WTC11 (cell line): ENCODE results near the gene PKD2L1. TPM values are rescaled to one million over a fixed set of nuclear protein-coding genes. Genes with fewer than 3 reads are reported as not detected.

ENCODE experiments used
- ATAC-seq: fragments of 200-7000 bp; cut with Tn5 transposase; 2 replicates; pipeline ENCODE4 v1.10.0; 2021; ENCODE audit warnings: mild to moderate bottlenecking, moderate library complexity
- CTCF ChIA-PET: fragments of 300-600 bp; sonication (Branson Sonifier 250); formaldehyde crosslinking; loops from one replicate; lab custom pipeline; 2021; ENCODE audit warnings: antibody characterized with exemption; lab: Charles Lee
- POLR2A ChIA-PET: fragments of 350-600 bp; sonication (Branson Sonifier 250); formaldehyde crosslinking; loops from one replicate; lab custom pipeline; 2021; ENCODE audit warnings: antibody characterized with exemption; lab: Charles Lee
- DNase-seq: peaks from one replicate; pipeline ENCODE4 v3.0.0; 2021; ENCODE audit warnings: low spot score
- H3K27ac Mint-ChIP-seq: 2 replicates; pipeline ENCODE4 v1.8.0; 2021; ENCODE audit warnings: mixed read lengths
- H3K27me3 Mint-ChIP-seq: 2 replicates; pipeline ENCODE4 v1.8.0; 2021; ENCODE audit warnings: low read depth, mild to moderate bottlenecking, moderate library complexity, mixed read lengths
- H3K36me3 Mint-ChIP-seq: 2 replicates; pipeline ENCODE4 v1.8.0; 2021; ENCODE audit warnings: mixed read lengths
- H3K4me1 Mint-ChIP-seq: 2 replicates; pipeline ENCODE4 v1.8.0; 2022; ENCODE audit warnings: mixed read lengths
- H3K4me3 Mint-ChIP-seq: 2 replicates; pipeline ENCODE4 v1.8.0; 2021; ENCODE audit warnings: mild to moderate bottlenecking, moderate library complexity, mixed read lengths
- H3K9me3 Mint-ChIP-seq: 2 replicates; pipeline ENCODE4 v1.8.0; 2021; ENCODE audit warnings: mixed read lengths
- EMX1 ChIP-seq: fragments of 250-450 bp; sonication (Bioruptor Pico); IDR thresholded peaks from 2 replicates; pipeline ENCODE4 v1.8.0; 2021; ENCODE audit warnings: mild to moderate bottlenecking
- JAZF1 ChIP-seq: fragments of 250-450 bp; sonication (Bioruptor Pico); IDR thresholded peaks from 2 replicates; pipeline ENCODE4 v1.9.0; 2021; ENCODE audit warnings: moderate library complexity, mild to moderate bottlenecking, inconsistent platforms
- NR3C1 ChIP-seq: sonication (generic); formaldehyde crosslinking; conservative IDR thresholded peaks from 2 replicates; pipeline ENCODE4 v1.8.1; 2023; ENCODE audit warnings: low read depth, mild to moderate bottlenecking, missing genetic modification reagents
- RELA ChIP-seq: sonication (generic); formaldehyde crosslinking; IDR thresholded peaks from 2 replicates; pipeline ENCODE4 v1.8.1; 2022; ENCODE audit warnings: missing genetic modification reagents, mild to moderate bottlenecking, borderline replicate concordance
- ZNF317 ChIP-seq: sonication (generic); formaldehyde crosslinking; IDR thresholded peaks from 2 replicates; pipeline ENCODE4 v1.8.1; 2023; ENCODE audit warnings: low read depth, mild to moderate bottlenecking, moderate library complexity, missing genetic modification reagents, borderline replicate concordance
- ZNF423 ChIP-seq: fragments of 250-450 bp; sonication (Bioruptor Pico); IDR thresholded peaks from 2 replicates; pipeline ENCODE4 v2.1.2; 2022; ENCODE audit warnings: mild to moderate bottlenecking, moderate library complexity
- ZNF671 ChIP-seq: fragments of 250-450 bp; sonication (Bioruptor Pico); IDR thresholded peaks from 2 replicates; pipeline ENCODE4 v1.8.0; 2021; ENCODE audit warnings: mild to moderate bottlenecking
- total RNA-seq: library from RNA; stranded (reverse); gene quantifications from 3 replicates; pipeline ENCODE4 v1.2.3, GENCODE V29; 2021
- TF ChIP-seq, protein P1 (sequence below): fragments of 250-450 bp; sonication (Bioruptor Pico); IDR thresholded peaks from 2 replicates; pipeline ENCODE4 v1.9.0; 2021; ENCODE audit warnings: mild to moderate bottlenecking
- TF ChIP-seq, protein P2 (sequence below): sonication (generic); formaldehyde crosslinking; IDR thresholded peaks from 2 replicates; pipeline ENCODE4 v1.8.0; 2023; ENCODE audit warnings: mild to moderate bottlenecking, missing genetic modification reagents
- TF ChIP-seq, protein P3 (sequence below): sonication (generic); formaldehyde crosslinking; IDR thresholded peaks from 2 replicates; pipeline ENCODE4 v1.8.0; 2023; ENCODE audit warnings: missing genetic modification reagents
- TF ChIP-seq, protein P4 (sequence below): sonication (generic); formaldehyde crosslinking; IDR thresholded peaks from 2 replicates; pipeline ENCODE4 v1.8.1; 2023; ENCODE audit warnings: mild to moderate bottlenecking, missing genetic modification reagents, moderate library complexity
- TF ChIP-seq, protein P5 (sequence below): sonication (generic); formaldehyde crosslinking; IDR thresholded peaks from 2 replicates; pipeline ENCODE4 v1.8.1; 2023; ENCODE audit warnings: mild to moderate bottlenecking, missing genetic modification reagents
- TF ChIP-seq, protein P6 (sequence below): sonication (generic); formaldehyde crosslinking; IDR thresholded peaks from 2 replicates; pipeline ENCODE4 v1.8.0; 2022; ENCODE audit warnings: mild to moderate bottlenecking, missing genetic modification reagents

PKD2L1 gene
- total RNA-seq, 1 experiment from 2014 or later = not detected

DNA sequence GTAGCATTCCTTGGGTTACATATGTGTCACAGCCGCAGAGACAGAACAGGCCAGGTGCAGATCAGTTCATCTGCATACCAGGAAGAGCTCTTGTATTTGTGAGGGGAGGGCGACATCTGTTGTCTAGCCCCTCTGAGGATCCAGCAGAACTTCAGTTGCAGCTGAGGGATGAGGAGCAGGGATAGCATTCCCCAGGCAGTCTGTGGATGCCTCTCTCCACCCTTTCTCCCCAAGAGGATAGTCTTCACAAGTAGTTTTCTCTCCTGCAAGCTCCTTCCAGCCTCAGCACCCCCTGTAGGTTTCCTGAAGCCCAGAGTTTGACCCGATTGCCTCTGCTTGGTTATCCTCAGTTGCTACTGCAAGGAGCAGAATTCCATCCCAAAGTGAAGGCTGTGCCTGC is 19.6 kb upstream of the PKD2L1 start:
- POLR2A ChIA-PET = interaction anchor here (5.5 kb wide), 1 partner anchor 24 kb away, joined by 104 read pairs; no protein-coding TSS in a partner anchor
- H3K27me3 Mint-ChIP-seq = no peaks in the 10 kb centered on the region
- H3K27ac Mint-ChIP-seq = peak overlapping the region; percentile 92
- TF ChIP-seq ZNF317 (no peak), RELA (CRISPR knock-in tag) (no peak), ZNF423 (CRISPR knock-in tag) (no peak), JAZF1 (no peak), EMX1 (CRISPR knock-in tag) (no peak), ZNF671 (CRISPR knock-in tag) (no peak), NR3C1 (no peak)
- TF ChIP-seq, protein P1, sequence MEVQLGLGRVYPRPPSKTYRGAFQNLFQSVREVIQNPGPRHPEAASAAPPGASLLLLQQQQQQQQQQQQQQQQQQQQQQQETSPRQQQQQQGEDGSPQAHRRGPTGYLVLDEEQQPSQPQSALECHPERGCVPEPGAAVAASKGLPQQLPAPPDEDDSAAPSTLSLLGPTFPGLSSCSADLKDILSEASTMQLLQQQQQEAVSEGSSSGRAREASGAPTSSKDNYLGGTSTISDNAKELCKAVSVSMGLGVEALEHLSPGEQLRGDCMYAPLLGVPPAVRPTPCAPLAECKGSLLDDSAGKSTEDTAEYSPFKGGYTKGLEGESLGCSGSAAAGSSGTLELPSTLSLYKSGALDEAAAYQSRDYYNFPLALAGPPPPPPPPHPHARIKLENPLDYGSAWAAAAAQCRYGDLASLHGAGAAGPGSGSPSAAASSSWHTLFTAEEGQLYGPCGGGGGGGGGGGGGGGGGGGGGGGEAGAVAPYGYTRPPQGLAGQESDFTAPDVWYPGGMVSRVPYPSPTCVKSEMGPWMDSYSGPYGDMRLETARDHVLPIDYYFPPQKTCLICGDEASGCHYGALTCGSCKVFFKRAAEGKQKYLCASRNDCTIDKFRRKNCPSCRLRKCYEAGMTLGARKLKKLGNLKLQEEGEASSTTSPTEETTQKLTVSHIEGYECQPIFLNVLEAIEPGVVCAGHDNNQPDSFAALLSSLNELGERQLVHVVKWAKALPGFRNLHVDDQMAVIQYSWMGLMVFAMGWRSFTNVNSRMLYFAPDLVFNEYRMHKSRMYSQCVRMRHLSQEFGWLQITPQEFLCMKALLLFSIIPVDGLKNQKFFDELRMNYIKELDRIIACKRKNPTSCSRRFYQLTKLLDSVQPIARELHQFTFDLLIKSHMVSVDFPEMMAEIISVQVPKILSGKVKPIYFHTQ (CRISPR knock-in tag) = no peak
- TF ChIP-seq, protein P2, sequence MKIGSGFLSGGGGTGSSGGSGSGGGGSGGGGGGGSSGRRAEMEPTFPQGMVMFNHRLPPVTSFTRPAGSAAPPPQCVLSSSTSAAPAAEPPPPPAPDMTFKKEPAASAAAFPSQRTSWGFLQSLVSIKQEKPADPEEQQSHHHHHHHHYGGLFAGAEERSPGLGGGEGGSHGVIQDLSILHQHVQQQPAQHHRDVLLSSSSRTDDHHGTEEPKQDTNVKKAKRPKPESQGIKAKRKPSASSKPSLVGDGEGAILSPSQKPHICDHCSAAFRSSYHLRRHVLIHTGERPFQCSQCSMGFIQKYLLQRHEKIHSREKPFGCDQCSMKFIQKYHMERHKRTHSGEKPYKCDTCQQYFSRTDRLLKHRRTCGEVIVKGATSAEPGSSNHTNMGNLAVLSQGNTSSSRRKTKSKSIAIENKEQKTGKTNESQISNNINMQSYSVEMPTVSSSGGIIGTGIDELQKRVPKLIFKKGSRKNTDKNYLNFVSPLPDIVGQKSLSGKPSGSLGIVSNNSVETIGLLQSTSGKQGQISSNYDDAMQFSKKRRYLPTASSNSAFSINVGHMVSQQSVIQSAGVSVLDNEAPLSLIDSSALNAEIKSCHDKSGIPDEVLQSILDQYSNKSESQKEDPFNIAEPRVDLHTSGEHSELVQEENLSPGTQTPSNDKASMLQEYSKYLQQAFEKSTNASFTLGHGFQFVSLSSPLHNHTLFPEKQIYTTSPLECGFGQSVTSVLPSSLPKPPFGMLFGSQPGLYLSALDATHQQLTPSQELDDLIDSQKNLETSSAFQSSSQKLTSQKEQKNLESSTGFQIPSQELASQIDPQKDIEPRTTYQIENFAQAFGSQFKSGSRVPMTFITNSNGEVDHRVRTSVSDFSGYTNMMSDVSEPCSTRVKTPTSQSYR (CRISPR knock-in tag) = no peak
- TF ChIP-seq, protein P3, sequence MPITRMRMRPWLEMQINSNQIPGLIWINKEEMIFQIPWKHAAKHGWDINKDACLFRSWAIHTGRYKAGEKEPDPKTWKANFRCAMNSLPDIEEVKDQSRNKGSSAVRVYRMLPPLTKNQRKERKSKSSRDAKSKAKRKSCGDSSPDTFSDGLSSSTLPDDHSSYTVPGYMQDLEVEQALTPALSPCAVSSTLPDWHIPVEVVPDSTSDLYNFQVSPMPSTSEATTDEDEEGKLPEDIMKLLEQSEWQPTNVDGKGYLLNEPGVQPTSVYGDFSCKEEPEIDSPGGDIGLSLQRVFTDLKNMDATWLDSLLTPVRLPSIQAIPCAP = no peak
- TF ChIP-seq, protein P4, sequence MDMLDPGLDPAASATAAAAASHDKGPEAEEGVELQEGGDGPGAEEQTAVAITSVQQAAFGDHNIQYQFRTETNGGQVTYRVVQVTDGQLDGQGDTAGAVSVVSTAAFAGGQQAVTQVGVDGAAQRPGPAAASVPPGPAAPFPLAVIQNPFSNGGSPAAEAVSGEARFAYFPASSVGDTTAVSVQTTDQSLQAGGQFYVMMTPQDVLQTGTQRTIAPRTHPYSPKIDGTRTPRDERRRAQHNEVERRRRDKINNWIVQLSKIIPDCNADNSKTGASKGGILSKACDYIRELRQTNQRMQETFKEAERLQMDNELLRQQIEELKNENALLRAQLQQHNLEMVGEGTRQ (CRISPR knock-in tag) = no peak
- peaks cover 71% of the 10 kb centered on the region for H3K36me3 Mint-ChIP-seq
- peaks cover 70% of the 10 kb centered on the region for H3K4me1 Mint-ChIP-seq
- no peaks in the 10 kb centered on the region for H3K9me3 Mint-ChIP-seq
- DNase-seq = no peak
- CTCF ChIA-PET = interaction anchor here (0.6 to 1.9 kb wide), 10 partner anchors 10 to 169 kb away, joined by 3 to 11 read pairs (median 4); no protein-coding TSS in a partner anchor
- no peak for ATAC-seq
- peak overlapping the region; percentile 96 for H3K4me3 Mint-ChIP-seq

DNA sequence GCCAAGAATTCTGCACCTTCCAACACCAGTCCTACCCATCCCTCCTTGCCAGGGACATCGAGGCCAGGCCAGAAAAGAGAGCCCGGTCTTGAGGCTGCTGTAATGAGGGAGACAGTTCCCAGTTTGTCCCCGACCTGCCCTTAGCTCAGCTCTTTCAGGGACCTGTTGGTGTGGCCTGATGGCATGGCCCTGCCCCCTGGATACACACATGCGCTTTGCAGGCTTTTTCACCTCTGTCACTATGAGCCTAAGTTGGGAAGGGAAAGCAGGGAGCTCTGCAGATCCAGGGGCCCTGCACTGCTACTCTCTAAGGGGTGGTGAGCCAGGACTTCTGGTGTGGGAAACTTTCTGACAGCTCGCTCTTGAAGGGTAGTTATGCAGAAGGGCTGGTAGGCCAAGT is 19.1 kb upstream of the PKD2L1 start:
- no peak for ATAC-seq
- Mint-ChIP-seq H3K36me3 (peaks cover 65% of the 10 kb centered on the region), H3K9me3 (no peaks in the 10 kb centered on the region), H3K27ac (peak overlapping the region; percentile 98), H3K4me1 (peaks cover 67% of the 10 kb centered on the region)
- CTCF ChIA-PET = interaction anchor here (0.6 to 1.9 kb wide), 13 partner anchors 9 to 371 kb away, joined by 3 to 11 read pairs (median 4); no protein-coding TSS in a partner anchor
- POLR2A ChIA-PET = interaction anchor here (5.5 kb wide), 1 partner anchor 25 kb away, joined by 104 read pairs; no protein-coding TSS in a partner anchor
- TF ChIP-seq, protein P5, sequence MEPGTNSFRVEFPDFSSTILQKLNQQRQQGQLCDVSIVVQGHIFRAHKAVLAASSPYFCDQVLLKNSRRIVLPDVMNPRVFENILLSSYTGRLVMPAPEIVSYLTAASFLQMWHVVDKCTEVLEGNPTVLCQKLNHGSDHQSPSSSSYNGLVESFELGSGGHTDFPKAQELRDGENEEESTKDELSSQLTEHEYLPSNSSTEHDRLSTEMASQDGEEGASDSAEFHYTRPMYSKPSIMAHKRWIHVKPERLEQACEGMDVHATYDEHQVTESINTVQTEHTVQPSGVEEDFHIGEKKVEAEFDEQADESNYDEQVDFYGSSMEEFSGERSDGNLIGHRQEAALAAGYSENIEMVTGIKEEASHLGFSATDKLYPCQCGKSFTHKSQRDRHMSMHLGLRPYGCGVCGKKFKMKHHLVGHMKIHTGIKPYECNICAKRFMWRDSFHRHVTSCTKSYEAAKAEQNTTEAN (CRISPR knock-in tag) = 0 out of 2 replicates have a peak, but pooled peaks have one; percentile 42
- TF ChIP-seq, protein P6, sequence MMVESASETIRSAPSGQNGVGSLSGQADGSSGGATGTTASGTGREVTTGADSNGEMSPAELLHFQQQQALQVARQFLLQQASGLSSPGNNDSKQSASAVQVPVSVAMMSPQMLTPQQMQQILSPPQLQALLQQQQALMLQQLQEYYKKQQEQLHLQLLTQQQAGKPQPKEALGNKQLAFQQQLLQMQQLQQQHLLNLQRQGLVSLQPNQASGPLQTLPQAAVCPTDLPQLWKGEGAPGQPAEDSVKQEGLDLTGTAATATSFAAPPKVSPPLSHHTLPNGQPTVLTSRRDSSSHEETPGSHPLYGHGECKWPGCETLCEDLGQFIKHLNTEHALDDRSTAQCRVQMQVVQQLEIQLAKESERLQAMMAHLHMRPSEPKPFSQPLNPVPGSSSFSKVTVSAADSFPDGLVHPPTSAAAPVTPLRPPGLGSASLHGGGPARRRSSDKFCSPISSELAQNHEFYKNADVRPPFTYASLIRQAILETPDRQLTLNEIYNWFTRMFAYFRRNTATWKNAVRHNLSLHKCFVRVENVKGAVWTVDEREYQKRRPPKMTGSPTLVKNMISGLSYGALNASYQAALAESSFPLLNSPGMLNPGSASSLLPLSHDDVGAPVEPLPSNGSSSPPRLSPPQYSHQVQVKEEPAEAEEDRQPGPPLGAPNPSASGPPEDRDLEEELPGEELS (CRISPR knock-in tag) = no peak
- TF ChIP-seq, protein P4 (CRISPR knock-in tag) = no peak
- TF ChIP-seq, all 79 proteins: peak for 1
- H3K27me3 Mint-ChIP-seq = no peaks in the 10 kb centered on the region
- peak overlapping the region; percentile 96 for H3K4me3 Mint-ChIP-seq
- no peak for DNase-seq
